Neural cell (in vitro differentiated cells): ENCODE measurements around the gene APOF.

Experiments used
- CTCF ChIP-seq: fragments of 450-650 bp; IDR thresholded peaks from 2 replicates; pipeline ENCODE4 v1.5.1; 2014; ENCODE audit warnings: antibody characterized with exemption, mild to moderate bottlenecking, moderate library complexity; ENCODE audit not compliant: poor library complexity, severe bottlenecking
- EZH2 ChIP-seq: fragments of 200-600, 300-800 bp; shearing (Covaris generic), sonication (generic); IDR thresholded peaks from 2 replicates; pipeline ENCODE4 v1.6.1; 2014; ENCODE audit warnings: antibody characterized with exemption, low read length, borderline replicate concordance, mild to moderate bottlenecking; ENCODE audit not compliant: insufficient read depth, poor library complexity, severe bottlenecking
- RAD21 ChIP-seq: fragments of 450-650 bp; conservative IDR thresholded peaks from 2 replicates; pipeline ENCODE4 v1.6.1; 2014; ENCODE audit warnings: antibody characterized with exemption, mild to moderate bottlenecking, moderate library complexity
- REST ChIP-seq: IDR thresholded peaks from 2 replicates; pipeline ENCODE4 v1.6.1; 2012; ENCODE audit warnings: borderline replicate concordance
- SMC3 ChIP-seq: fragments of 450-650 bp; conservative IDR thresholded peaks from 2 replicates; pipeline ENCODE4 v1.6.1; 2014; ENCODE audit warnings: antibody characterized with exemption, mild to moderate bottlenecking, moderate library complexity; ENCODE audit not compliant: poor library complexity

- TF ChIP-seq CTCF (no peak), EZH2 (no peak), REST (no peak), SMC3 (no peak), RAD21 (no peak)
Observed at GRCh38 chr12:56391721-56392120, 29.1 kb upstream of the APOF start.
